CD4-positive, CD25-positive, alpha-beta regulatory T cell (primary cell): ENCODE measurements around the gene DLX4. TPM values are rescaled to one million over a fixed set of nuclear protein-coding genes. Genes with fewer than 3 reads are reported as not detected.

ENCODE experiments used
- ATAC-seq, 2 donors: fragments of 150-1000 bp; cut with Tn5 transposase; one replicate each; pipeline ENCODE4 v1.10.0; 2021; ENCODE audit warnings: low read depth in 2 of 2, moderate number of reproducible peaks in 2 of 2, moderate library complexity in 1 of 2
- DNase-seq, 3 donors: peaks; one replicate each; pipeline versions ENCODE4 v3.0.0 to v3.0.0-alpha.2; 2012 to 2022; ENCODE audit warnings: mixed read lengths in 1 of 3
- H3K27ac ChIP-seq: one replicate; pipeline ENCODE4 v1.7.0; 2013; ENCODE audit warnings: mild to moderate bottlenecking, low read length; ENCODE audit not compliant: insufficient read depth, poor library complexity, severe bottlenecking
- H3K27me3 ChIP-seq: one replicate; pipeline ENCODE4 v1.7.0; 2013; ENCODE audit warnings: low read length; ENCODE audit not compliant: control insufficient read depth, insufficient read depth
- H3K36me3 ChIP-seq: one replicate; pipeline ENCODE4 v1.7.0; 2013; ENCODE audit warnings: mild to moderate bottlenecking, low read length, moderate library complexity; ENCODE audit not compliant: control insufficient read depth, insufficient read depth
- H3K4me1 ChIP-seq: 2 replicates; pipeline ENCODE4 v1.7.0; 2013; ENCODE audit warnings: mild to moderate bottlenecking, low read length; ENCODE audit not compliant: insufficient read depth, control insufficient read depth, poor library complexity, severe bottlenecking
- H3K4me3 ChIP-seq: one replicate; pipeline ENCODE4 v1.7.0; 2013; ENCODE audit warnings: low read depth, mild to moderate bottlenecking, low read length, moderate library complexity
- H3K9me3 ChIP-seq, 2 experiments: 1 replicate in 1 of 2; 2 replicates in 1 of 2; pipeline ENCODE4 v1.7.0; 2013; ENCODE audit warnings: low read length in 2 of 2, mild to moderate bottlenecking in 1 of 2, moderate library complexity in 1 of 2; ENCODE audit not compliant: control insufficient read depth in 2 of 2
- H3K27ac Mint-ChIP-seq, 3 donors: one replicate each; pipeline ENCODE4 v1.8.0; 2020 to 2022; ENCODE audit warnings: mild to moderate bottlenecking in 3 of 3, mixed read lengths in 3 of 3, moderate library complexity in 2 of 3
- H3K27me3 Mint-ChIP-seq: one replicate; pipeline ENCODE4 v1.8.0; 2022; ENCODE audit warnings: mild to moderate bottlenecking, mixed read lengths
- H3K36me3 Mint-ChIP-seq: one replicate; pipeline ENCODE4 v1.8.0; 2020; ENCODE audit warnings: mixed read lengths
- H3K4me1 Mint-ChIP-seq, 4 donors: one replicate each; pipeline ENCODE4 v1.8.0; 2020 to 2022; ENCODE audit warnings: mixed read lengths in 4 of 4, mild to moderate bottlenecking in 1 of 4
- H3K4me3 Mint-ChIP-seq, 4 donors: one replicate each; pipeline ENCODE4 v1.8.0; 2020 to 2022; ENCODE audit warnings: mild to moderate bottlenecking in 4 of 4, mixed read lengths in 4 of 4, moderate library complexity in 3 of 4
- H3K9me3 Mint-ChIP-seq, 7 donors: one replicate each; pipeline ENCODE4 v1.8.0; 2020 to 2022; ENCODE audit warnings: mixed read lengths in 7 of 7, mild to moderate bottlenecking in 3 of 7, moderate library complexity in 2 of 7
- polyA plus RNA-seq, 4 donors: library from polyadenylated mRNA; unstranded; fragments of 300-500 nt; fragmentation: Illumina TruSeq; gene quantifications; one replicate each; pipeline ENCODE4 v1.2.3, GENCODE V29; 2021
- total RNA-seq: library from RNA; stranded (reverse); gene quantifications from one replicate; pipeline ENCODE4 v1.2.3, GENCODE V29; 2022

The DLX4 gene
- total and polyA plus RNA-seq, 5 donors from 2014 or later, result not detected

DNA sequence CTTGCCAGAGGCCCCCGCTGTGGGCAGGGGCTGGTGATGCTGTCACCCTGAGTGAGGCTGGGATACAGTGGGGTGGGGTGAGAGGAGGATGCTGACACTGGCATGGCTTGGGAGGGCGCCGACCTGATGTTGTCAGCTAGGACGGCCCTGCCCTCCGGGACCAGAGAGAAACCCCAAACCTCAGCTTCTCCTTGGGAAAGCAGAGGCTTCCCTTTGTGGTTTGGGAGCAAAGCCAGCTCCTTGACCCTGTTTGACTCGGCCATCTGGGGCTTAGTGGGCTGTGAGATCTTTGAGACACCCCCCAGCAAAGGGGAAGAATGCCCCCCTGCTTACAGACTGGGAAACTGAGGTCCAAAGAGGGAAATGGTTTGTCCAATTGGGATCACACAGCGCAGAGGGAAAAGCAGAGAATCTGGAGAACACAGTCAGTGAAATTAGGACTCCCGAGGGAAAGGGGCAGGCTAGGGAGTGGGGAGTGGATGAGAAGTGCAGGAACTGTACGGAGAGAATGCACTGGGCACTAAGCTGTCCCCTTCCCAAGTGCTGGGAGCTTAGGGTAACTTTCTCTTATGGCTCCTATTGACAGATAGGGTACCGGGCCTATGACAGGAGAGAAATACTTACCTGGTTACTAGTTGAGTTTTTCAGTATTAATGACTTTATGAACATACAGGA, 40.7 kb upstream of the DLX4 start:
- Mint-ChIP-seq H3K27ac (no peak overlapping the region), H3K4me1 (no peaks in the 10 kb centered on the region), H3K4me3 (no peak overlapping the region), H3K27me3 (peaks cover 14% of the 10 kb centered on the region), H3K36me3 (no peaks in the 10 kb centered on the region), H3K9me3 (peaks cover 0 to 1% (median 0%) of the 10 kb centered on the region in 7 donors)
- Histone ChIP-seq H3K4me3 (no peak overlapping the region), H3K36me3 (no peaks in the 10 kb centered on the region), H3K27ac (no peak overlapping the region), H3K27me3 (no peaks in the 10 kb centered on the region), H3K4me1 (no peaks in the 10 kb centered on the region), H3K9me3 (no peaks in the 10 kb centered on the region)
- no peak for ATAC-seq
- DNase-seq, result no peak

- no peak for ATAC-seq
- peaks cover 16% of the 10 kb centered on the region for H3K27me3 Mint-ChIP-seq
- no peak overlapping the region for H3K27ac Mint-ChIP-seq
Measured at GRCh38 chr17:49928837-49929475, 40.0 kb upstream of the DLX4 start.

GRCh38 chr17:49930880-49931279, 38.1 kb upstream of the DLX4 start:
- Histone ChIP-seq H3K4me3 (no peak overlapping the region), H3K36me3 (no peaks in the 10 kb centered on the region), H3K9me3 (no peaks in the 10 kb centered on the region), H3K27ac (no peak overlapping the region), H3K4me1 (no peaks in the 10 kb centered on the region), H3K27me3 (no peaks in the 10 kb centered on the region)
- ATAC-seq (no peak), DNase-seq (no peak)
- no peak overlapping the region for H3K27ac Mint-ChIP-seq
- H3K36me3 Mint-ChIP-seq, result no peaks in the 10 kb centered on the region
- peaks cover 0 to 1% (median 0%) of the 10 kb centered on the region in 7 donors for H3K9me3 Mint-ChIP-seq
- H3K4me1 Mint-ChIP-seq, result no peaks in the 10 kb centered on the region
- peaks cover 16% of the 10 kb centered on the region for H3K27me3 Mint-ChIP-seq
- no peak overlapping the region for H3K4me3 Mint-ChIP-seq

More at GRCh38 chr17:49928837-49929475, 40.0 kb upstream of the DLX4 start:
- peaks cover 0 to 1% (median 0%) of the 10 kb centered on the region in 7 donors for H3K9me3 Mint-ChIP-seq
- H3K36me3 Mint-ChIP-seq, result no peaks in the 10 kb centered on the region
- H3K9me3 ChIP-seq, result no peaks in the 10 kb centered on the region
- no peaks in the 10 kb centered on the region for H3K36me3 ChIP-seq
- H3K4me3 Mint-ChIP-seq, result no peak overlapping the region
- no peak overlapping the region for H3K4me3 ChIP-seq
- no peaks in the 10 kb centered on the region for H3K4me1 Mint-ChIP-seq
- DNase-seq, result no peak
- H3K4me1 ChIP-seq, result no peaks in the 10 kb centered on the region
- no peak overlapping the region for H3K27ac ChIP-seq
- no peaks in the 10 kb centered on the region for H3K27me3 ChIP-seq

DNA sequence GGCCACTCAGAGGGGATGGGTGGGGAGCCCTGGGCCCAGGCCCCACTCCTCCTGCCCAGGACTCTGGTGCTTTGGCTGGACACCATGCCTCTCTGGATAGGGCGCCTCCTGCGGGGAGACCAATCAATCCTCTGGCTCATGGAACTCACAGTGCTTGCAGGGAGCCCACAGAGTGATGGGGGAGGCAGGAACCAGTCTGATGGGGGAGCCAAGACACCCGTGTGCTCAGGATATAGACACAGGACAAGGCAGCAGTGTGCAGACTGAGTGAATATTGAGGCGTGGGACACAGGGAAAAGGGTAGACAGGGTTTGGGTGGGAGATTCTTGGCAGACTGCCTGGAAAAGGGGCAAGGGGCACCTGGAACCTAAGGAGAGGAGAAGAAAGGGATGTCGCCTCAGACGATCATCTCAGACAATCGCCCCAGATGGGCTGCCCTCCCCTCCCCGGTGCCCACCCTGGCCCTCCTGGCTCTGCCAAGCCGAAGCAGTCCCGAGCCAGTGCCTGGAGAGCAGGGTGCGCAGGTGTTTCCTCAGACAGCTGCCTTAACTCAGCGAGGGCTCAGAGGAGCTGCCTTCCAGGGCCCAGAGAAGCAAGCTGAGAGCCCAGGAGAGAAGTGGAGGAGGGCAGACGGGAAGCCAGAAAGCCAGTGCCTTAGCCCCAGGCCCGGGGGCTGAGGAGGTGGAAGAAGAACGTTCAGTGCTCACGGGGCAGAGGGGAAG, 37.4 kb upstream of the DLX4 start:
- no peak overlapping the region for H3K4me3 ChIP-seq
- H3K9me3 ChIP-seq, result no peaks in the 10 kb centered on the region
- H3K9me3 Mint-ChIP-seq, result peaks cover 0 to 1% (median 0%) of the 10 kb centered on the region in 7 donors
- no peak overlapping the region for H3K27ac ChIP-seq
- DNase-seq (no peak), ATAC-seq (no peak)
- peaks cover 23% of the 10 kb centered on the region for H3K27me3 Mint-ChIP-seq
- H3K36me3 ChIP-seq, result no peaks in the 10 kb centered on the region
- H3K27me3 ChIP-seq, result no peaks in the 10 kb centered on the region
- no peaks in the 10 kb centered on the region for H3K36me3 Mint-ChIP-seq
- H3K4me1 Mint-ChIP-seq, result no peaks in the 10 kb centered on the region
- H3K27ac Mint-ChIP-seq, result no peak overlapping the region
- H3K4me3 Mint-ChIP-seq, result no peak overlapping the region
- no peaks in the 10 kb centered on the region for H3K4me1 ChIP-seq

DNA sequence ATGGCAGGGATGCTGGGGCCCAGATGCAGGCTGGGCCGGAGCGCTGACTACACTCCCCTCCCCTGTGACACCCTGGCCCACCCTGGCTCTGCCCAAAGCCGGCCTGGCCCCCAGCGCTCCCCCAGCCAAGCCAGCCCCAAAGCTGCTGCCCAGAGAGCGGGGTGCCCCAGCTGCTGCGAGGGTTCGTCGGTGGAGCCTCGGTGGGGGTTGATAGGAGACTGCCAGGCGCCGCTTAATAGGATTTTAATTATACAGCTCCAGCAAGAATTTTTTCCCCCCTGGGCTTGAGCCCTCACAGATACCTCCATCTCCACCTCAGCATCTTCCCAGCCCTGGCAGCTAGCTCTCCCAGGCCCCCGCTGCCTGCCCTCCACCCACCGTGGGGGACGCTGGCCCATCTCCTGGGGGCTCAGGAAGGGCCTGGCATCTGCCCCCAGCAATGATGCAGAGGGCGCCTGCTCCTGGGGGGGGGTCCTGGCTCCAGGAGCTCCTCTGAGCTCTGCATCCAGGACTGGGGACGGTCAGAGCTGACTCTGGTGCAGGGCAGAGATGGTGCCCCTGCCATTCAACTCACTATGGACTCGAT, 36.8 kb upstream of the DLX4 start:
- Mint-ChIP-seq H3K36me3 (no peaks in the 10 kb centered on the region), H3K27me3 (peaks cover 24% of the 10 kb centered on the region), H3K4me3 (no peak overlapping the region), H3K27ac (no peak overlapping the region), H3K4me1 (no peaks in the 10 kb centered on the region), H3K9me3 (peaks cover 0 to 1% (median 0%) of the 10 kb centered on the region in 7 donors)
- Histone ChIP-seq H3K27me3 (no peaks in the 10 kb centered on the region), H3K27ac (no peak overlapping the region), H3K36me3 (no peaks in the 10 kb centered on the region), H3K9me3 (no peaks in the 10 kb centered on the region), H3K4me1 (no peaks in the 10 kb centered on the region), H3K4me3 (no peak overlapping the region)
- DNase-seq, result no peak
- ATAC-seq, result no peak

GRCh38 chr17:49932901-49933300, 36.1 kb upstream of the DLX4 start:
- Histone ChIP-seq H3K36me3 (no peaks in the 10 kb centered on the region), H3K9me3 (no peaks in the 10 kb centered on the region), H3K27me3 (no peaks in the 10 kb centered on the region), H3K4me3 (no peak overlapping the region), H3K4me1 (no peaks in the 10 kb centered on the region), H3K27ac (no peak overlapping the region)
- peaks cover 24% of the 10 kb centered on the region for H3K27me3 Mint-ChIP-seq
- peaks cover 0 to 1% (median 0%) of the 10 kb centered on the region in 7 donors for H3K9me3 Mint-ChIP-seq
- no peaks in the 10 kb centered on the region for H3K4me1 Mint-ChIP-seq
- DNase-seq (no peak), ATAC-seq (no peak)
- H3K27ac Mint-ChIP-seq, result no peak overlapping the region
- no peaks in the 10 kb centered on the region for H3K36me3 Mint-ChIP-seq
- no peak overlapping the region for H3K4me3 Mint-ChIP-seq

GRCh38 chr17:49935526-49936210, 33.3 kb upstream of the DLX4 start:
- Mint-ChIP-seq H3K36me3 (no peaks in the 10 kb centered on the region), H3K27me3 (peaks cover 20% of the 10 kb centered on the region), H3K27ac (no peak overlapping the region), H3K4me3 (no peak overlapping the region), H3K9me3 (peaks cover 0 to 1% (median 0%) of the 10 kb centered on the region in 7 donors), H3K4me1 (no peaks in the 10 kb centered on the region)
- no peak overlapping the region for H3K27ac ChIP-seq
- H3K27me3 ChIP-seq, result no peaks in the 10 kb centered on the region
- H3K4me3 ChIP-seq, result no peak overlapping the region
- DNase-seq (no peak), ATAC-seq (no peak)
- H3K9me3 ChIP-seq, result no peaks in the 10 kb centered on the region
- H3K36me3 ChIP-seq, result no peaks in the 10 kb centered on the region
- H3K4me1 ChIP-seq, result no peaks in the 10 kb centered on the region
